ENCODE results near the gene BRPF3.

The BRPF3 gene

GRCh38 chr6:36266913-36267644 is 70.5 kb downstream of the BRPF3 start:
- no peak for TF ChIP-seq CTCF (IDR thresholded peaks at IDR 0.05; ENCODE audit: insufficient read depth, missing control alignments)
- FAIRE-seq (no peak), DNase-seq (ENCODE audit: insufficient read length, low spot score) (no peak)

GRCh38 chr6:36267731-36268477 is 71.4 kb downstream of the BRPF3 start:
- FAIRE-seq = no peak
- DNase-seq (ENCODE audit: insufficient read length, low spot score) = no peak
- TF ChIP-seq CTCF (IDR thresholded peaks at IDR 0.05; ENCODE audit: insufficient read depth, missing control alignments) = no peak

DNA sequence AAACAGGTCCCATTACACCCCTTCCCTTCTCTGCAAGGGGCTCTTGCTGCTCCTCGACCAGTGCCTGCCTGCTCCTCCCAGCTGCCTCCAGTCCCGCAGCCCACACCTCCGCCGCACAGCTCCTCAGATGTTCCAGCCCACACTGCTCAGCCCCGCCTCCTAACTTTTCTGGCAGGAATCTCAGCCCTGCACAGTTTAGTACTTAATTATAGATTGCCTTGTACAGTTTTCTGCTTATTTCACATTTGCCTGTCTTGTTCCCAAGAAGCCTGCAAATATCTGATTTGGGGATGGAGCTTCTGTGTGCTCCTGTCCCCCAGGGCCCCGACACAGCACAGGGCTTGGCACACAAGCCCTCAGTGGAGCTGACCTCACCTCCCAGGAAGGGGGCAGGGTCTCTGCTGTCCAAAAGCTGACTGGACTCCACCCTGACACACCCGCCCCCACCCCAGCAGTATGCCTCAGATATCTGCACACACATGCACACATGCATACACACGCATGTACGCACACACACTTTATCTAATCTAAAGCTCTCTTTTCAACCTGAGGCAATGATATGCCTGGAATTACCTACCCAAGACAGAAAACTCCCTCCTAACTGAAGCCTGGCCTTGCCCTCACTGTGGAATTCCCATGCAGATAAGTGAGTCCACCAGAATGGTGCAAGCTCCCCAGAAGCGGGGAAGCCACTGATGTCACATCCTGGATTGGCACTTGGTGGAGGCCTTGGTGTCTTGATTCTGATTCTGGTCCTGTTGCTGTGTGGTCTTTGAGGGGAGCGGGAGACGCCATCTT is 72.1 kb downstream of the BRPF3 start:
- TF ChIP-seq CTCF (IDR thresholded peaks at IDR 0.05; ENCODE audit: insufficient read depth, missing control alignments) = no peak
- no peak for FAIRE-seq
- no peak for DNase-seq (ENCODE audit: insufficient read length, low spot score)

- no peak for FAIRE-seq
- no peak for TF ChIP-seq CTCF (IDR thresholded peaks at IDR 0.05; ENCODE audit: insufficient read depth, missing control alignments)
- no peak for DNase-seq (ENCODE audit: insufficient read length, low spot score)
Measured at GRCh38 chr6:36269834-36270705, 73.5 kb downstream of the BRPF3 start, which contains the start of gene PNPLA1. Gene PNPLA1 (plus strand): TSS chr6:36270060. CDS start chr6:36270460, 400 bp downstream.

GRCh38 chr6:36272234-36272633 is 75.7 kb downstream of the BRPF3 start:
- FAIRE-seq (no peak), DNase-seq (ENCODE audit: insufficient read length, low spot score) (no peak)
- TF ChIP-seq CTCF (IDR thresholded peaks at IDR 0.05; ENCODE audit: insufficient read depth, missing control alignments) = no peak

DNA sequence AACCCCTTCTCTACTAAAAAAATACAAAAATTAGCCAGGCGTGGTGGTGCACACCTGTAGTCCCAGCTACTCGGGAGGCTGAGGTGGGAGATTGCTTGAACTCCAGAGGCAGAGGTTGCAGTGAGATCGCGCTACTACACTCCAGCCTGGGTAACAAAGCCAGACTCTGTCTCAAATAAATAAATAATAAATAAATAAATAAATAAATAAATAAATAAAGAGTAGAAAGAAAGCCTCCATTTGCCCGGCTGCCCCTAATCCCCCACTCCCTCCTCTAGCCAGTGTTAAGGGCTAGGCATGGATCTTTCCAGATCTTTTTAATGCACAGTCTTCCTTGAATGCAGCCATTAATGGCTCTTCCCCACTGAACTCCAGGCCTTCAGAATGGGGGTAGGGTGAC is 76.5 kb downstream of the BRPF3 start:
- DNase-seq (ENCODE audit: insufficient read length, low spot score) (no peak), FAIRE-seq (no peak)
- TF ChIP-seq CTCF (IDR thresholded peaks at IDR 0.05; ENCODE audit: insufficient read depth, missing control alignments) = no peak

Data from D721Med (cell line).